ENCODE measurements around the gene MORC1.

- no peak for TF ChIP-seq CTCF (IDR thresholded peaks at IDR 0.05)
- no peak for TF ChIP-seq POLR2A (IDR thresholded peaks at IDR 0.05)
Measured at GRCh38 chr3:109116031-109116430, 1.9 kb downstream of the MORC1 start.

Measured in adrenal gland (tissue), 5 donors.